Gastrocnemius medialis (tissue), 4 donors: ENCODE data around the gene GRIK3.

Source experiments
- POLR2A ChIP-seq, 2 donors: fragments of 450-650 bp; IDR thresholded peaks; one replicate each; pipeline ENCODE4 v1.6.1; 2017; ENCODE audit warnings: antibody characterized with exemption in 2 of 2, mild to moderate bottlenecking in 2 of 2, moderate library complexity in 2 of 2
- TF ChIP-seq, protein P1 (sequence below), 5 experiments: fragments of 450-650 bp in 3 of 5; fragments of 200-600 bp in 2 of 5; sonication (generic) in 2 of 5; IDR thresholded peaks in 4 of 5; conservative IDR thresholded peaks in 1 of 5; 1 replicate in 4 of 5; 2 replicates in 1 of 5; pipeline ENCODE4 v1.5.1; 2016 to 2019; ENCODE audit warnings: antibody characterized with exemption in 5 of 5, mild to moderate bottlenecking in 3 of 5, moderate library complexity in 3 of 5

DNA sequence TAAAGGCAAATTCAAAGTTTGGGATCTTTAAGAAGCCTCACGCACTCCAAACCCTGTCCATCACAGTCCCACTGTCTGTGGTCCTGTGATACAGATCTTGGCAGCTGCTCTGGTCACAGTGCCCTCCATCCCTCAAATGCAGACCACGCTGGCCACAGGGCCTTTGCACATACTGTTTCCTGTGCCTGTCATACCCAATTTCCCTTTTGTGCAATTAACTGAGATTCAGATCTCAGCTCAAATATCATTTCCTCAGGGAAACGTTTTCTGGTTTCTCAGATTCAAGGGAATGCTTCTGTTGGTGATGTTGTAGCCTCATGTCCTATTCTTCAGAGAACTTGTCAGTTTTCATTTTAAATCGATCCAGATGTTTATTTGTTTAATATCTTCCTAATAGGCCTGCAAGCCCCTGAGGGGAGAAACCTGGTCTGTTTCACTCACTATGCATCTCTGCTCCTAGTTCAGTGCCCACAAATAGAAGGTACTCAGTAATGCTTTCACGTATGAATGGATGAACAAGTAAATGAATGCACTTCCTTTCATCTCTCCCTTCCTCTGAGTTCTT is 24.2 kb upstream of the GRIK3 start:
- TF ChIP-seq, protein P1, sequence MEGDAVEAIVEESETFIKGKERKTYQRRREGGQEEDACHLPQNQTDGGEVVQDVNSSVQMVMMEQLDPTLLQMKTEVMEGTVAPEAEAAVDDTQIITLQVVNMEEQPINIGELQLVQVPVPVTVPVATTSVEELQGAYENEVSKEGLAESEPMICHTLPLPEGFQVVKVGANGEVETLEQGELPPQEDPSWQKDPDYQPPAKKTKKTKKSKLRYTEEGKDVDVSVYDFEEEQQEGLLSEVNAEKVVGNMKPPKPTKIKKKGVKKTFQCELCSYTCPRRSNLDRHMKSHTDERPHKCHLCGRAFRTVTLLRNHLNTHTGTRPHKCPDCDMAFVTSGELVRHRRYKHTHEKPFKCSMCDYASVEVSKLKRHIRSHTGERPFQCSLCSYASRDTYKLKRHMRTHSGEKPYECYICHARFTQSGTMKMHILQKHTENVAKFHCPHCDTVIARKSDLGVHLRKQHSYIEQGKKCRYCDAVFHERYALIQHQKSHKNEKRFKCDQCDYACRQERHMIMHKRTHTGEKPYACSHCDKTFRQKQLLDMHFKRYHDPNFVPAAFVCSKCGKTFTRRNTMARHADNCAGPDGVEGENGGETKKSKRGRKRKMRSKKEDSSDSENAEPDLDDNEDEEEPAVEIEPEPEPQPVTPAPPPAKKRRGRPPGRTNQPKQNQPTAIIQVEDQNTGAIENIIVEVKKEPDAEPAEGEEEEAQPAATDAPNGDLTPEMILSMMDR (IDR thresholded peaks at IDR 0.05 in 4 of 5, conservative IDR thresholded peaks at IDR 0.05 in 1 of 5): no peak
- no peak for TF ChIP-seq POLR2A (IDR thresholded peaks at IDR 0.05)
